HG02884 (cell line): ENCODE measurements around the gene PAM.
"Not testable (repeated sequence)": the region's sequence is repeated elsewhere in the genome, so short reads cannot be mapped to it uniquely, and the experiment has no call there.

ENCODE experiments used
- ATAC-seq: cut with Tn5 transposase; IDR thresholded peaks from one replicate; pipeline ENCODE4 v1.9.1; 2021; ENCODE audit warnings: mild to moderate bottlenecking, moderate library complexity; ENCODE audit not compliant: unreplicated experiment

Gene PAM

GRCh38 chr5:103035701-103036100 is 280.6 kb downstream of the PAM start:
- ATAC-seq = no peak

- no peak for ATAC-seq
These were observed 281.5 kb downstream of the PAM start for GRCh38 chr5:103036601-103037000.

- ATAC-seq = no peak
These were observed 282.8 kb downstream of the PAM start for GRCh38 chr5:103037673-103038455.

GRCh38 chr5:103041071-103041676 is 286.1 kb downstream of the PAM start:
- ATAC-seq = no peak

- ATAC-seq = not testable (repeated sequence)
These were observed 291.6 kb downstream of the PAM start for GRCh38 chr5:103046706-103047105.

GRCh38 chr5:103057208-103058130 is 302.4 kb downstream of the PAM start:
- ATAC-seq = no peak

GRCh38 chr5:103059525-103059924 is 304.4 kb downstream of the PAM start:
- ATAC-seq = no peak

GRCh38 chr5:103060424-103060954 is 305.4 kb downstream of the PAM start:
- no peak for ATAC-seq

GRCh38 chr5:103066326-103066725 is 311.2 kb downstream of the PAM start:
- no peak for ATAC-seq

- not testable (repeated sequence) for ATAC-seq
These were observed 318.4 kb downstream of the PAM start for GRCh38 chr5:103073500-103073899.

- no peak for ATAC-seq
These were observed 320.3 kb downstream of the PAM start for GRCh38 chr5:103075442-103075841.
